ENCODE results near the gene ZNF618. TPM values are rescaled to one million over a fixed set of nuclear protein-coding genes. Genes with fewer than 3 reads are reported as not detected.

Gene ZNF618
- polyA plus RNA-seq, 3 donors, result 42.8 to 47.0 (median 46.5) TPM

DNA sequence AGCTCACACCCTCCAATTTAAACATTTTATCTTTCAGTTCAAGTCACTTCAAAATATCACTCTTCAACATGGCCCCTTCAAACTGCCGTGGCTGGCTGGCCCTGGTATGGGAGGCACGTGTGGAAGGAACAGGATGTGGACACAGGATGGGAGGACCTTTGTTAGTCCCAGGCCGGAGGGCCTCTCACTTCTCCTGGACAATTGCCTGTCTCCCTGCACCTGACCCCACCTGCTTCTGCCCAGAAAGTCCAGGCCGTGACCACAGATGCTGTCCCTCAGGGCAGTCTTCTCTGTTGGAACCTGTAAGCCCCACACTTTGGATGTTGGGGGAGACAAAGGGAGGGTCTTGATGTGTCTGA lies 182.6 kb downstream of the ZNF618 start:
- DNase-seq (ENCODE audit: extremely low read depth in 1 of 11, low read depth in 9 of 11, low spot score in 4 of 11), result no peak

GRCh38 chr9:114059047-114059803 lies 183.1 kb downstream of the ZNF618 start:
- DNase-seq (ENCODE audit: extremely low read depth in 1 of 11, low read depth in 9 of 11, low spot score in 4 of 11), result no peak

- DNase-seq (ENCODE audit: extremely low read depth in 1 of 11, low read depth in 9 of 11, low spot score in 4 of 11), result no peak
Measured at GRCh38 chr9:114060070-114060469, 184.0 kb downstream of the ZNF618 start.

DNA sequence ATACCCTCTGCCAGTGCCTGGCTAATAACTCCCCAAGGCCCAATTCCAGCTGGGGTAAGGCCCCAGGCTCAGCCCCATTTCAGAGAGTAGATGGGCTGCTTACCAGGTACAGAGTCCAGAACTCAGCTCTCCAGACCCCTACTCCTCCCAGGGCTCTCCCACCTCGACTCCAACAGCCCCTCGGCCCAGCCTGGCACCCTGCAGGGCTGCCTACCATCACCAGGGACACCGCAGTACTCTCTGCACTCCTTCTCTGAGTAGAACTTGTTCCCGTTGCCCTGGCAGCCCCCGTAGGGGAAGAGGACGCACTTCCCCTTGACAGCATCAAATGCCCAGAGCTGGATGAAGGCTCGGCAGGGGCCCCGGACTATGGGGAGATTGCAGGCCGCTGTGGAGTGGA lies 184.6 kb downstream of the ZNF618 start:
- DNase-seq (ENCODE audit: extremely low read depth in 1 of 11, low read depth in 9 of 11, low spot score in 4 of 11), result no peak

DNA sequence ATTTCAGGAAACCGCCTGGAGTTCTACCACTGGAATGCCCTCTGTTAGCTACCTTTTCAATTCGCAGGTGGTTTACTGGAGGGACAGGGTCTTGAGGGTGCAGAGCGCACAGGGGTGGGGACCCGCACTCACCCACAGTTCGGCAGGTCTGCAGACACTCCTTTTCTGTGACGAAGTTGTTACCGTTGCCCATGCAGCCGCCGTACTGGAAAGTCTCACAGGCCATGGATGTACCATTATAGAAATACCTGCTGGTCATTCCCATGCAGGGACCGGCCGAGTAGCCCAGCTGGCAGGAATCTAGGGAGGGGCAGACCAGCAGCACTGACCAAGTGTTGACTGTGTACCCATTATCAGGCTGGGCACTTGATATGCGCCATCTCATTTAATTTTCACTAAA lies 185.2 kb downstream of the ZNF618 start:
- no peak for DNase-seq (ENCODE audit: extremely low read depth in 1 of 11, low read depth in 9 of 11, low spot score in 4 of 11)

DNA sequence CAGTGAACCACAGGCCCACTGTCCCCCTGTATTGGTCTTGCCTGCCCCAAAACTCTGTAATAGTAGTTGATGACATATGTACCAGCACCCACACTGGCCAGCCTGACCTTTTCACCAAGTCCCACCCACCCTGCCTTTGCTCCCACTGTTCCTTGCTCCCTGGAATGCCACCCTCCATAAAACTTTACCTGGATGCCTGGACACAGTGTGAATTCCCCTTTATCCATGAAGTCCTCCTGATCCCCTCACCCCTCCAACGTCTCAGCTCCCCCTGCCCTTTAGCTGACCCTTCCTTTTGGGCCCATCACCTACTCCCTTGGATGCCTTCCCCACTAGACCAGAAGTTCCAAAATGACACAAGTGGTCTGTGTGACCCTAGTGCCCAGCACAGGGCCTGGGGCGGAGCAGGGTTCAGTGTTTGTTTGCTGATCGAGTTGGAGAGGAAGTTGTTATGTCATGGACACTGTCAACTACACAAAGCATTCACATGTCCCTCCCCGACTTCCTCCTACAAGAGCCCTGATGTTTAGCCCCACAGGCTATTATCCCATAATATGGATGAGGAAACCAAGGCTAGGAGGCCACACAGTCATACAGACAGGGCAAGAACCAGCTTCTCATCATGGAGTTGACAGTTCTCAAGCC lies 185.8 kb downstream of the ZNF618 start:
- DNase-seq (ENCODE audit: extremely low read depth in 1 of 11, low read depth in 9 of 11, low spot score in 4 of 11), result no peak

DNA sequence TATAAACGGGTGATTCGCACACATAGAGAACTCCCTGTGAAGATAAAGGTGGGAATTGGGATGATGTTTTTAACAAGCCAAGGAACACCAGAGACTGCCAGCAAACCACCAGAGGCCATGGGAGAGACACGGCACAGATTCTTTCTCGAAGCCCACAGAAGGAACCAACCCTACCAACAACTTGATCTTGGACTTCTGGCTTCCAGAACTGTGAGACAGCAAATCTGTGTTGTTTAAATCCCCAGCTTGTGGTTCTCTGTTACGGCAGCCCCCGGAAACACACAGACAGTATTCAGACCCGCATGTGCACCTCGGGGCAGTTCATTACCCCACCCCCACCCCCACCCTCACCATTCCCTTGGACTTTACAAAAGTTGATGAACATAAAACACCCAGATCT lies 189.2 kb downstream of the ZNF618 start:
- no peak for DNase-seq (ENCODE audit: extremely low read depth in 1 of 11, low read depth in 9 of 11, low spot score in 4 of 11)

GRCh38 chr9:114069476-114070187 lies 193.5 kb downstream of the ZNF618 start:
- no peak for DNase-seq (ENCODE audit: extremely low read depth in 1 of 11, low read depth in 9 of 11, low spot score in 4 of 11)

GRCh38 chr9:114070188-114071103 lies 194.3 kb downstream of the ZNF618 start:
- no peak for DNase-seq (ENCODE audit: extremely low read depth in 1 of 11, low read depth in 9 of 11, low spot score in 4 of 11)

- no peak for DNase-seq (ENCODE audit: extremely low read depth in 1 of 11, low read depth in 9 of 11, low spot score in 4 of 11)
Measured at GRCh38 chr9:114071197-114071795, 195.2 kb downstream of the ZNF618 start.

DNA sequence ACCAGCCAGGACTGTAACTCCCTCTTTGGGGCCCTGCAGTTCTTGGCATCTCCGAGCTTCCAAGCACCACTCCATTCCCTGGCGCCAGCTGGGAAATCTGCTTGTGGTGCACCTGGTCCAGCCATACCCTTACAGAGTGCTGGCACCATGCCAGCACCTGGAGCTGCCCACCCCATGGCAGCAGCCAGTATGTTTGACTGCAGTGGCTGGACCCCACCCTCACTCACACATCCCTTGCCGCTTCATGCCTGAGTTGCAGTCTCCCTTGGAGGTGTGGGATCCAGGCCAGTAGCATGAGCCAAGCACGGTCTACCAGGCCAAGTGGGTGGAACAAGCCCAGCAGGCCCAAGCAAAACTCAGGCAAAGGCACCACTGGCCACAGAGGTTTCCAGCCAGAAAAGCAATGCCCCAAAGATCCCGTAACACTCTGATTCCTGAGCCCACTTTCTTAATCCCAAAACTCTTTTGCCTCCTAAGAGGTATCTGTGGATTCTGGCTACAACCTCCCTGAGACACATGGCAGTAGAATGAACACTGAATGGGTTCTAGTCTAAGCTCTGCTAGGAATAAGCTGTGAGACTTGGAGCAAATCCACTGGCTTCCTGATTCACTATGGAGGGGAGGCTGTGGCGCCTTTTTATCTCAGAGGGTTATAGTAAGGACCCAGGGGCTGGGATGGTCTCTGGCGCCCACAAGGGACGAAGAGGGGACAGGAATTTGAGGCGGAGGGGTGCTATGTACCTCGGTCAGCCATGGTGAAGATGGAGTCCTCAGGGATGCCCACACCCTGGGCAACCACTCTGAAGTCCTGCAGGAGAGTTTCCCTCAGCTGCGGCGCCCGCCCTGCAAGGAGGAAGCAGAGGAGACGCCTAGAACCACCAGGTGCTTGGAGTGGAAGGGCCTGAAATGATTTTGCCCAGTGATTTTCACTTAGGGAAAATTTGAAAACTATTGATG lies 196.4 kb downstream of the ZNF618 start:
- DNase-seq (ENCODE audit: extremely low read depth in 1 of 11, low read depth in 9 of 11, low spot score in 4 of 11), result no peak

DNA sequence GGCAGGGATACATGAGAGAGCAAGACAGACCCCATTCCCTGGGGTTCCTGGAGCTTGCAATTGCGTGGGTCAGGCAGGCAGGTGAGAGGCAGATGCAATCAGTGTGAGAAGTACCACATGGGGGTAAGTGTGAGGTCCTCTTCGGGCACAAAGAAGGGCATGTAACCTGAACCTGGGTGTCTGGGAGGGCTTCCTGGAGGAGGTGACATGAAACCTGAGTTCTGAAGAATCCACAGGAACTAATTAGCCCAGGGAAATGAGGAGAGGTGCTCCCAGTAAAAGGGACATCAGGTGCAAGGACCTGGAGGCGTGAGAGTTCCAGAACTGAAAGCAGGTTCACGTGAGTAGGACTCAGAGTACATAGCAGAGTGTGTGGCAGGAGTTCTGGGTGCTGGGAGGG lies 199.5 kb downstream of the ZNF618 start:
- no peak for DNase-seq (ENCODE audit: extremely low read depth in 1 of 11, low read depth in 9 of 11, low spot score in 4 of 11)

DNA sequence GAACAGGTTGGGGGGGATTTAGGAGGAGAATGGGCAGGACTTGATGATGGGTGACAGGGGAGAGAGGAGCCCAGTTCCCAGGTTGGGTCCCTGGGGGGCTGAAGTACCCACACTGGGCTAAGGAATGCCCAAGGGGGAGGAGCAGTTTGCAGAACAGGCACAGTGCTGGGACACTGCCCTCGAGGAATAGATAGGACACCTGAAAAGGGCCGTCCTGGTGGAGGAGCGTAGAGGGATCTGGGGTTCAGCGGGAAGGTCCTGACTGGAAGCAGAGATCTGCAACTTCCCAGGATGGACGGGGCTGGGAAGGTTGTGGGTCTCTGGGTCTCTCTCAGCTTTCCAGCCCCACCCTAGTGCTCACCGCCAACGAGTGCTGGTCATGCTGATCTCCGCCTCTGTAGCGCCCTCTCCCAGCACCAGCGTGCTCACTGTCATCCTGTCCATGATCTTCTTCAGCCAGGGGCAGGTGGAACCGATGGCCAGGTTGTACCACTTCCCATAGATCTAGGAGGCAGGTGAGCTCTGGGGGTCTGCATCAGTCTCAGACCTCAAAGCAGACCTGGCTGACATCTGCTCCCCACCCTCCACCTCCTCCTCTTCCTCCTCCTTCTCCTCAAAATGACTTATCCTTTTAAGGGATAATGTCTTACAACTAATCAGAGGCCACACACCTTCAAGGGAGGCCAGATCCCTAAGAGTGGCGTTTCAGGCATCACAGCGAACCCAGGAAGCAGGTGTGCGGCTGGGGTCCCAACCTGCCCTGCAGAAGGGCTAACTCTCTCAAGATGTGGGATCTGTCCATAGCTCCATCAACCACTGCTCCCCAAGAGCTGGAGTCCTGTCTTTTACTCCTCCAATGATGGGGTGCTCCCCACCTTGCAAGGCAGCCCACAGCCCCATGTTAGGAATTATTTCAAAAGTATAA lies 200.4 kb downstream of the ZNF618 start:
- no peak for DNase-seq (ENCODE audit: extremely low read depth in 1 of 11, low read depth in 9 of 11, low spot score in 4 of 11)

GRCh38 chr9:114077162-114077837 lies 201.2 kb downstream of the ZNF618 start:
- DNase-seq (ENCODE audit: extremely low read depth in 1 of 11, low read depth in 9 of 11, low spot score in 4 of 11), result no peak

- no peak for DNase-seq (ENCODE audit: extremely low read depth in 1 of 11, low read depth in 9 of 11, low spot score in 4 of 11)
Measured at GRCh38 chr9:114078021-114078780, 202.1 kb downstream of the ZNF618 start, which contains the start of gene AMBP. TSS of gene AMBP (minus strand) at chr9:114078300. CDS start at chr9:114078209, 91 bp downstream.
